Stomach (tissue), 4 donors: ENCODE measurements around the gene RALGAPB.

Experiments
- POLR2A ChIP-seq, 4 donors: fragments of 450-650 bp; IDR thresholded peaks; one replicate each; pipeline ENCODE4 v1.6.1; 2016; ENCODE audit warnings: antibody characterized with exemption in 4 of 4, control low read depth in 2 of 4, mild to moderate bottlenecking in 1 of 4, moderate library complexity in 1 of 4
- TF ChIP-seq, protein P1 (sequence below), 7 experiments: fragments of 450-650 bp in 4 of 7; fragments of 200-600 bp in 3 of 7; sonication (generic) in 3 of 7; IDR thresholded peaks; one replicate each; pipeline ENCODE4 v1.5.1; 2016 to 2019; ENCODE audit warnings: antibody characterized with exemption in 7 of 7, control low read depth in 2 of 7, mild to moderate bottlenecking in 1 of 7

- TF ChIP-seq, protein P1, sequence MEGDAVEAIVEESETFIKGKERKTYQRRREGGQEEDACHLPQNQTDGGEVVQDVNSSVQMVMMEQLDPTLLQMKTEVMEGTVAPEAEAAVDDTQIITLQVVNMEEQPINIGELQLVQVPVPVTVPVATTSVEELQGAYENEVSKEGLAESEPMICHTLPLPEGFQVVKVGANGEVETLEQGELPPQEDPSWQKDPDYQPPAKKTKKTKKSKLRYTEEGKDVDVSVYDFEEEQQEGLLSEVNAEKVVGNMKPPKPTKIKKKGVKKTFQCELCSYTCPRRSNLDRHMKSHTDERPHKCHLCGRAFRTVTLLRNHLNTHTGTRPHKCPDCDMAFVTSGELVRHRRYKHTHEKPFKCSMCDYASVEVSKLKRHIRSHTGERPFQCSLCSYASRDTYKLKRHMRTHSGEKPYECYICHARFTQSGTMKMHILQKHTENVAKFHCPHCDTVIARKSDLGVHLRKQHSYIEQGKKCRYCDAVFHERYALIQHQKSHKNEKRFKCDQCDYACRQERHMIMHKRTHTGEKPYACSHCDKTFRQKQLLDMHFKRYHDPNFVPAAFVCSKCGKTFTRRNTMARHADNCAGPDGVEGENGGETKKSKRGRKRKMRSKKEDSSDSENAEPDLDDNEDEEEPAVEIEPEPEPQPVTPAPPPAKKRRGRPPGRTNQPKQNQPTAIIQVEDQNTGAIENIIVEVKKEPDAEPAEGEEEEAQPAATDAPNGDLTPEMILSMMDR (IDR thresholded peaks at IDR 0.05) = no peak
- TF ChIP-seq POLR2A (IDR thresholded peaks at IDR 0.05) = no peak
These were observed 58.4 kb downstream of the RALGAPB start for GRCh38 chr20:38531021-38531420.
